ENCODE measurements around the gene GCN1.

GCN1 gene

DNA sequence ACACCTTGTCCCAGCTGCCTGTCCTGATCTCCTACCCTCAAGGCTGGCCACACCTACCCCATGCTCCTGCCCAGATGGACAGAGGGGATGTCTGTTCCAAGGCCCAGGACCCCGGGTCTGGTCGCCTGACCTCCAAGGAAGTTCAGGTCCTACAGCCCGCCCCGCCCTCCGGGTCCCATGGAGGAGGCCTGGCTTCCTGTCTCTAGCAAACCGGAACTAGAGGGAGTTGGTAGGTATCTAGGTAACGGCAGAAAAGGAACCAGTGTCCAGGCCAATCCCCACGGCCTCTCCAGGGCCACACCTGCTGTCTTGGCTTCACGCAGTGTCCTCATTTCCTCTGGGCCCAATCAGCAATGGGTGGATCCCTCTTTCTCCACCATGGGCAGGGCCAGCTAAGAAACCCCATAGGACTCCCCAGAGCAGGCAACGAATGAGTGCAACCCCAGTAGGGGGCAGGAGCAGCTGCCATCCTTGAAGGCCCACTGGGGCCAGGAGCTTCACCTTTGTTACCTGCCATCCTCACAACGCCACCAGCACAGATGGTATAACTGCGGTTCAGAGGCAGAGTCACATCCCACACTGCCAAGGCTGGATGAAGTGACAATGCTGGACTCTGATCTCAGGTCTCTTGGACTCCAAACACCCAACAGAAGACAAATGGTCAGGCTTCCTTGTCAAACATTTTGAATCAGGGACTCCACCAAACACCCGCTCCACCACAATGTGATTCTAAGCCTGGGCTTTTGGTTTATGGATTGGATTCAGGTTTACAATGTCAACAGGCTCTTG, 31.5 kb upstream of the GCN1 start:
- peak overlapping the region; percentile 79 for H3K27ac ChIP-seq

DNA sequence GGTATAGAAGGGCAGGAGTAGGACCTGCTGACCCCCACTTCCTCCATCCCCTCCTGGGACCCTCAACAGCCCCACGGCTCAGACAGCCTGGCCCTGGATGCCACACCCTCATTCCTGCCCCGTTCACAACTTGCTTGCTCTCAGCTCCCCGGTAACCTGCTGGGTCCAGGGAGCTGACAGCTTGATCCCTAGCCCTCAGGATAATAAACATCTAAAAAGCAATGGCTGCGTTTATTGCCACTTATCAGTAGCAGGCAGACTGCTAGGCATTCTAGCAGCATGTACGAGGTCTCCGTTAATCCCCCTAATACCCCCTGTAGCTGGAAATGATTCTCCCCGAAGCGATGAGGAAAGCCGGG, 30.7 kb upstream of the GCN1 start:
- POLR2A ChIA-PET (ENCODE audit: low non-redundant PET) = no interaction called here
- no peak for DNase-seq (ENCODE audit: low spot score)
- CTCF ChIA-PET = interaction anchor here (1.4 kb wide), 1 partner anchor 40 kb away, joined by 5 read pairs; the partner anchor contains the start of gene PXN
- TF ChIP-seq, protein P1, sequence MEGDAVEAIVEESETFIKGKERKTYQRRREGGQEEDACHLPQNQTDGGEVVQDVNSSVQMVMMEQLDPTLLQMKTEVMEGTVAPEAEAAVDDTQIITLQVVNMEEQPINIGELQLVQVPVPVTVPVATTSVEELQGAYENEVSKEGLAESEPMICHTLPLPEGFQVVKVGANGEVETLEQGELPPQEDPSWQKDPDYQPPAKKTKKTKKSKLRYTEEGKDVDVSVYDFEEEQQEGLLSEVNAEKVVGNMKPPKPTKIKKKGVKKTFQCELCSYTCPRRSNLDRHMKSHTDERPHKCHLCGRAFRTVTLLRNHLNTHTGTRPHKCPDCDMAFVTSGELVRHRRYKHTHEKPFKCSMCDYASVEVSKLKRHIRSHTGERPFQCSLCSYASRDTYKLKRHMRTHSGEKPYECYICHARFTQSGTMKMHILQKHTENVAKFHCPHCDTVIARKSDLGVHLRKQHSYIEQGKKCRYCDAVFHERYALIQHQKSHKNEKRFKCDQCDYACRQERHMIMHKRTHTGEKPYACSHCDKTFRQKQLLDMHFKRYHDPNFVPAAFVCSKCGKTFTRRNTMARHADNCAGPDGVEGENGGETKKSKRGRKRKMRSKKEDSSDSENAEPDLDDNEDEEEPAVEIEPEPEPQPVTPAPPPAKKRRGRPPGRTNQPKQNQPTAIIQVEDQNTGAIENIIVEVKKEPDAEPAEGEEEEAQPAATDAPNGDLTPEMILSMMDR (conservative IDR thresholded peaks at IDR 0.05; ENCODE audit: low read depth) = no peak
- H3K27ac ChIP-seq = peak overlapping the region; percentile 79

More for the DNA sequence above, 31.5 kb upstream of the GCN1 start:
- CTCF ChIA-PET = interaction anchor here (1.0 to 1.4 kb wide), 2 partner anchors 16 to 39 kb away, joined by 5 read pairs; partner anchors contain the start of gene PXN
- TF ChIP-seq, protein P1 (conservative IDR thresholded peaks at IDR 0.05; ENCODE audit: low read depth) = no peak
- POLR2A ChIA-PET (ENCODE audit: low non-redundant PET) = interaction anchor here (0.6 kb wide), 1 partner anchor 39 kb away, joined by 14 read pairs; no protein-coding TSS in a partner anchor
- DNase-seq (ENCODE audit: low spot score) = no peak

DNA sequence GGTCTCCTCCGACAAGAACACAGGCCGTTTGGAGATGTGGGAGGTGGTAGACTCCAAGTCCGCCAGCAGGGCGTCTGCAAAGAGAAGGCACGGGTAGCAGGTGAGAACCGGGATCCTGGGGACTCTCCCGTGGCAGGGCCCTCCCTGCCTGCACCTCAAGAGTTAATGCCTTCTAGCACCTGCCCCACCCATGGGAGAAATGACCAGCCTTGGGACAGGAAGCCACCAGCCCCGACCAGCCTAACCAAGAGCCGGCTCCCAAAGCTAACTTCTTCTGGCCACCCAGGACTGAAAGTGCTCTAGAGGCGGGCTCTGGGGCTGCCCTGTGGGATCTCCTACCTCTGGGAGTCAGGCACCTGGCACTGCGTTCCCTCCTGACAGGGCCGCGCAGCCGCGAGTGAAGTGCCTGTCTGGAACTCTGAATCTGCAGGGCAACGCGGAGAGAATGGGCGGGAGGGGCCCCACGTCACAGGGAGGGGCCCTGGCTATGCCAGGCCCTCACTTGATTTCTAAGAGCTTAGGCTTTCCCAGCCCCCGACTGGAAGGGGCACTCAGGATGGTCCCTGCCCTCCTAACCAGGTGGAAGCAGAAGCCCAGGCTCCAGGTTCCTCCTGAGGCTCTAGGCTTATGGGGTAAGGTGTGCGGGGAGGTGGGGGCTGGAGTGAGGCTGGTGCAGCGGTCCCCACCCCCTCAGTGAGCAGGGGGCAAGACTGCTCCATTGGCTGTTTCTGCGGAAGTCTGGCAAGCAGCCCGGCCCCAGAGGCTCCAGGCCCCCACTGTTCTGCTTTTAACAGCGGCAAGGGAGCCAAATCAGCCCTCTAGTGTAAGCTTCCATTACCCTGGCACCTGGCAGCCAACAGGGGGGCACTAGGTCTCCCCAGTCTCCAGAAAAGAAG, 30.0 kb upstream of the GCN1 start:
- ChIA-PET CTCF (no interaction called here), POLR2A (ENCODE audit: low non-redundant PET) (no interaction called here)
- H3K27ac ChIP-seq = peak overlapping the region; percentile 79
- TF ChIP-seq, protein P1 (conservative IDR thresholded peaks at IDR 0.05; ENCODE audit: low read depth) = no peak
- DNase-seq (ENCODE audit: low spot score) = no peak

DNA sequence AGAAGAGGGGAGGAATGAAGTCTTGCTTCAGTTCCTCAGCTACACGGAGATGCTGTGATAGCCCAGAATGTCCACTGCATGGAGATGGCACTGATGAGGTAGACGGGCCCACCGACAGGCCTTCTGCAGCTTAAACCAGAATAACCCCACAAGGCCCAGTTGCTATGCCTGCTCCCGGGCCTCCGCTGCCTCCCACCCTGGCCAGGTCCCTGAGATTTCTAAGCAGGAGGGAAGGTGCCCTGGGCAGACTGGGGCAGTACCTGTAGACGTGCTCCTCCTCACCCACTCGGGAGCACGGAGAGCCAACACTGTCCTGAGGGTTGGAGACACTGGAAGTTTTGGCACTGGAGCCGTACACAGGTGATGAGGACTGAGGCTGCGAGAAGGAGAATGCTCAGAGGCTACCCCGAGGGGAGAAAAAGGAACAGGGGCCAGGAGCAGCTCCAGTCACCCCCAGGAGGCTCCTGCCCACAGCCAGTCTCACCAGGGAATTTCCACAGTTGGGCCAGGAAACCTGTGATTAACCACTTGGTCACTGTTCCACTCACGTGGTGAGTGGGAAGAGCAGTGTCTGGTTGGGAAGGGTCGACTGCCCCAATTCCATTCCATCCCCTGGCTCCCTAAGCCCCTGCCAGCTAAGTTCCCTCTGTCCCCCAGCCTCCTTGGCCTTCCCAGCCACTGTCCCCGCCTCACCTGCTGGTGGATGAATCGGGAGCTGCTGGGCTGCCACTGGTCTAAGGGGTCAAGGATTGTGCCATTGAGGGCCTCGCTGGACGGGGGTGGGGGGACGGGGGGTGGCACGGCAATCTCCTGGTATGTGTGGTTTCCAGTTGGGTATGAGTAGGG, 29.2 kb upstream of the GCN1 start:
- H3K27ac ChIP-seq = peak overlapping the region; percentile 79
- TF ChIP-seq, protein P1 (conservative IDR thresholded peaks at IDR 0.05; ENCODE audit: low read depth) = no peak
- ChIA-PET CTCF (no interaction called here), POLR2A (ENCODE audit: low non-redundant PET) (no interaction called here)
- DNase-seq (ENCODE audit: low spot score) = no peak

DNA sequence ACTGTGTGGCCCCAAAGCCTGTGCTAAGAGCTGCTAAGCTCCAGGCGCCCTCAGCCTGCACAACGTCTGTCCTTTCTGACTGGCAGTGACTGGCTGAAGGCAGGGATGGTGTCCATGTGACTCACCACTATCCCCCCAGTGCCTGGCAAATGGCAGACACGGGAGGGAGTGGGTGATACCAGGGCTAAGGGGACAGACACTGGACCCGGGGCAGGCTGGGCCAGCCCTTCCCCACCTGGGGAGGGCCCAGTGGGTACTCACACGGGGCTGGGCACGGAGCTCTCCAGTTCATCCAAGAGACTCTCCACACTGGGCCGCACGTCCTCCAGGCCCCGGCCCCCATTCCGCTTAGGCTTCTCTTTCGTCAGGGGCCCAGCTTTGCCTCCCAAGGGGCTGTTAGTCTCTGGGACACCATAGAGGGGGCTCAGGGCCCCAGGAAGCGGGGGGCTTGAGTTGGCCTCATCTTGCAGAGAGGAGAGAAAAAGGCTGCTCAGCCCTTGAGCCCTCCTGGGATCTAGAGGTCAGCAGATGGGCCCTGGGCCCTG, 27.8 kb upstream of the GCN1 start:
- TF ChIP-seq, protein P1 (conservative IDR thresholded peaks at IDR 0.05; ENCODE audit: low read depth) = no peak
- CTCF ChIA-PET = interaction anchor here (0.7 kb wide), 1 partner anchor 845 kb away, joined by 3 read pairs; no protein-coding TSS in a partner anchor
- POLR2A ChIA-PET (ENCODE audit: low non-redundant PET) = no interaction called here
- peak overlapping the region; percentile 79 for H3K27ac ChIP-seq
- DNase-seq (ENCODE audit: low spot score) = no peak
